ENCODE measurements around the gene ZNF296.
A peak's percentile ranks its signal among the peaks of the same experiment; 100 is the strongest.

Gene ZNF296

DNA sequence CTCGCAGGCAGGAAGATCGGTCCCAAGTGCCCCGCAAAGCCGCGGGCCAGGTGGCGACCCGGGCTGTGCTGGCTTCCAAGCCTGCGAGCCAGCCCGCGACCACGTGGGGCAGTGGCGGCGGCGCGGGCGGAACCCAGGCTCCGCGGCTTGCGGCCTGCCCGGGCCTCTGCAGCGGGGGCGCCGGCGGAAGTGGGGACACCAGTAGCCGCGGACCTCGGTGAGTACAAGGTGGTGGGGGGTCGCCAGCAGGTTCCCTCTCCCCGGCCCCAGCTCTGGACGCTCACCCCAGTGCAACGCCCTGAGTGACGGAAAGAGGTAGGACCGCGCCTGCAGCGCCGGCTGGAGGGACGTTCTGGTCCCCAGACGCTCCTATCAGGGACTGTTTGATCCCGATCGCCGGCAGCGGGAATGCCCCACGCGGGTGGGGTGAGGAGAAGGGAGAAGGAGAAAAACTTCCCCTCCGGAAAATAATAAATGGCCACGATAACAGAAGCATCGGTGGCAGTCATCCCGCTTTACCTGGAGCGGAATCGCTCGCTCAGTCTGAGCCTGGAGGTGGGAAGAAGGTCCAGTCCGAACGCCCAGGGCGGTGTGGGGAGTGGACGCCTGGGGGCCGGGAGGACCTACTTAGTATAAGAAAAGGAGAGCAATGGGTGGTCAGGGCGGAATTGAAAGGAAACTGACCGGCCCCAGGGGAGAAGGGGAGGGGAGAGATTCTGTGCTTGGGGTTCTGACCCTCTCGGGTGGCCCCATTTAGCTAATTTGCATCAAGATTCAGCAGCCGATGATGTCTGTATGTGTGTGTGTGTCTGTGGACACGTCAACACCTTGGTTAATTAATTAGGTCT, 3.0 kb upstream of the ZNF296 start, which contains the start of gene GEMIN7:
TSS of gene GEMIN7 (plus strand) at position 198 of the 848 bp plus-strand sequence. CDS start 10,855 bp downstream, outside the sequence.
- DNase-seq, result peak; percentile 71

DNA sequence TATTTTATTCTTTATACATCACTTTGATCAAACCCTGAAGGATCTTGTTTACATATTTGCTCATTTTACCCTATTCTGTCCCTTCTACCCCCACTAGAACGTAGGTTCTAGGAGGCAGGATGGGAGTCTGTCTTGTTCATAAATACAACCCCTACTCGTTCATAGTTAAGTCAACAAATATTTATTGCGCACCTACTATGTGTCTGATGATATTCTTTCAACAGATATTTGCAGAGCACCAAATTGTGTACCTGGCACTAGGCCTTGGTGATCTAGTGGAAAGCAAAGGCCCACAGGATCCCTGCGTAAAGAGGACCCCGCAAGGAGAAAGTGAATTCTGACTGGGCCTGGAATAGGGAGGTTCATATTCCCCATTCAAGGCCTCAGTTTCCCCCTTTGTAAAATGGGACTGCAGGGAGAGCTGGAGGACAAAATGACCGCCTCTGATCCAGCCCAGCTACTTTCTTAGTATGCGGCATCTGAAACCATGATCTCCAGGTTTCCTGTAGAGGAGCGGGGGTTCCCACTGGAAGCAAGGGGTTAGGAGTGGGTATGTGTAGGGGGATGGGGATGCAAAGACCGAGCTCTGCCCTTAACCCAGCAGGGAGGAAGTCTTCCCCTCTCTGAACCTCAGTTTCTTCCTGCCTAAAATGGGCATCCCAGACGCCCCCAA, 2.2 kb upstream of the ZNF296 start:
- DNase-seq, result no peak

- DNase-seq, result no peak
Observed at GRCh38 chr19:45076851-45077730, 813 bp upstream of the ZNF296 start.

DNA sequence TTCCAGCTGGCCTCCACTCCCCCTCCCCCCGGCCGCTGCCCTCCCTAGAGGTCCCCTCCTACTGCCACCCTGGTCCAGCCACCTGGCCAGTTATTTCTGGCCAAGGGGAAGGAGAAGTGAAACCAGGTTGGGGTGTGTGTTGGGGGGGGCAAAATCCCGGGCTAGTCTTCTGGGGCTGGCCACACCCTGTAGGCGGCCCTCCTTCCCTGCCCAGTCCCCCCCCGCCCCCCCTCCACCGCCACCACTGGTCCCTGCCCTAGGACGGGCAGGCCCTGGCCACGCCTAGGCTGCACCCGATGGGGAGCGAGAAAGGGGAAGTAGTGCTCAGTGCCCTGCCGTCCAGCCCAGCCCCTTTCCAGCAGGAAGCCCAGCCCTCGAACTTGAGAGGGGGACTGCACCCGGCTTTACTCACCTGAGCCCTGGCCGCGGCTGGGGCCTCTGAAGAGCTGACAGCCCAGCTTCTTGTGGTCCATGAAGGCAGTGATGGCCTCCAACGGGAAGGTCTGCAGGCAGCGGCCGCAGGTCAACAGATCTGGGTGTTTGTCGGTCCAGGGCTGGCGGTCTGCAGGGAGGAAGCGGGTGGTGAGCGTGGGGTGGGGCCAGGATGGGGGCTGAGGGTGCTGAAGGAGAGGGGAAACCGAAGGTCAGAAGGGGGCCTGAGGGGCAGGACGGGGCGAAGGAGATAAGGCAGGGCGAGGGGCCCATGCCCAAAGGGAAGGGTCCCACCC, 813 bp downstream of the ZNF296 start:
- DNase-seq, result peak; percentile 38

GRCh38 chr19:45074744-45075300, 1.5 kb downstream of the ZNF296 start:
- no peak for DNase-seq

GRCh38 chr19:45071969-45072790, 4.1 kb downstream of the ZNF296 start:
- DNase-seq, result no peak

DNA sequence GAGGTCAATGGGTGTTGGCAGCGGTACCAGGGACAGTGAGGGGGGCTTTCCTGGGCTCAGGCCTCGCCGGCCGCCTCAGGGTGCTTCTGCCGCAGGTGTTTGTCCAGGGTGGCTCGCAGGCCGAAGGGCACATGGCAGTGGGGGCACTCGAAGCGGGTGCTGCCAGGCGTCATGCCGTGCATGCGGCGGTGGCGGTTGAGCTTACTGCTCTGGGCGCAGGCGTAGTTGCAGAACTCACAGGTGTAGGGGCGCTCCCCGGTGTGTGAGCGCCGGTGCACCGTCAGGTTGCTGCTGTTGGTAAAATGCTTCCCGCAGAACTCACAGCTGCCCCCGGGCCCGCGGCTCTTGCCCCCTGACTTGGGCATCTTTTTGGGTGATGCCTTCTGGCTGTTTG, 4.7 kb downstream of the ZNF296 start:
- no peak for DNase-seq

DNA sequence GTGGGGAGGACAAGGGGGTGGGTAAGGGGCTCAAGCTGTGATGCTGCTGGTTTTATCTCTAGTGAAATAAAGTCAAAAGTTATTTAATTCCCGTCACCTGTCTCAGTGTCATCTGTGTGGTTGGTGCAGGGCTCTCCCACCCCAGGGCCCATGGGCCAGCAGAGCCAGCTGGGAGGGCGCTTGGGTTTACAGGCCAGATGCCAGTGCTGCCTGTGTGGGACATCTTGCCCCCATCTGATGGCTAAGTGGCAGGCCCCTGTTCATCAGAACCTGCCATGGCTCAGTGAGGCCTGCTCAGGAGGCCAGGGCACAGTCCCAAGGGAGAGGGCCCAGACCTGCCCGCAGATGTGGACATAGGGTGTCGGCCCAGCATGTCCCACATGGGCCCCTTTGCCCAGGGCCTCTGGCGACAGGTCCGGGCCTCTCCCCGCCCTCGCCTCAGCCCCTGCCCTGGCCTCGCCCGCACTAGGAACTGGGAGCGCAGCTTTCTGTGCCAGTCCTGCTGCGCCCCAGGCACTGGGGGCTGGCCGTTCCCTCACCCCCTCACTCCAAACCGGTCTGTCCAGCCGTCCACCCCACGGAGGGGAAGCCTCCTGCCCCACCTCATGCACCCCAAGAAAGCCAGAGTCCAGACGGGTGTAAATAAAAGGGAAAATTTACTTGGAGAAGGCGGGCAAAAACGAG, 5.3 kb downstream of the ZNF296 start:
- DNase-seq, result no peak

DNA sequence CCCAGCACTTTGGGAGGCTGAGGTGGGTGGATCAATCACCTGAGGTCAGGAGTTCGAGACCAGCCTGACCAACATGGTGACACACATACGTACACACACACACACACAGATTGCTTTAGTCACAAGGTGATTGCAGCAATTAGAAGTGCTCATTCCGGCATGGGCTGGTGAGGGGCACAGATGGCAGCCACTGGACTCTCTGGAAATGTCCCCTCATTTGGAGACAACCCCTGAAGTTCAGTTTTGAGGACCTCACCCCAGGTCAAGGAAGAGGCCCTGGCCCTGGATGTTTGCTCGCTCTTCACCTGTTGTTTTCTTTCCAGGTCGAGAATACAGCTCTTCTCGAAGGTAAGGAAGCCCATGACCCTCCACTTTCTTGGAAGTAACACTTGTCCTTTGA, 6.1 kb downstream of the ZNF296 start:
- no peak for DNase-seq

DNA sequence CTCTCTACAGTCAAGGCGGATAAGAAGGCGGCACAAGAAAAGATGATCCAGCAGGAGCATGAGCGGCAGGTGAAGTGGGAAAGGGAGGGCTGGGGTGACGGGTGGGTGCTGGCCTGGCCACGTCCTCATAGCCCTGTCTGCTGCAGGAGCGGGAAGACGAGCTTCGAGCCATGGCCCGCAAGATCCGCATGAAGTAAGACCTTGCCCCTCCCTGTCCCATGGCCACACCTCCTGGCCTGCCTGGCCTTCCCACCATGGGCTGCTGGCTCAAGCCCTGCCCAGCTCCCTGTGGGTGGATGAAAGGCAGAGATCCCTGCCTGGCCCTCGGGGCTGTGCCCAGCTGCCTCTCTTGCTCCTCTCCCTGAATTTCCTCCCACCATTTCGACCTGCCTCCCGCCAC, 7.2 kb downstream of the ZNF296 start:
- DNase-seq, result no peak

GRCh38 chr19:45068041-45068440, 8.2 kb downstream of the ZNF296 start:
- no peak for DNase-seq

GRCh38 chr19:45066921-45067661, 9.2 kb downstream of the ZNF296 start:
- no peak for DNase-seq

DNA sequence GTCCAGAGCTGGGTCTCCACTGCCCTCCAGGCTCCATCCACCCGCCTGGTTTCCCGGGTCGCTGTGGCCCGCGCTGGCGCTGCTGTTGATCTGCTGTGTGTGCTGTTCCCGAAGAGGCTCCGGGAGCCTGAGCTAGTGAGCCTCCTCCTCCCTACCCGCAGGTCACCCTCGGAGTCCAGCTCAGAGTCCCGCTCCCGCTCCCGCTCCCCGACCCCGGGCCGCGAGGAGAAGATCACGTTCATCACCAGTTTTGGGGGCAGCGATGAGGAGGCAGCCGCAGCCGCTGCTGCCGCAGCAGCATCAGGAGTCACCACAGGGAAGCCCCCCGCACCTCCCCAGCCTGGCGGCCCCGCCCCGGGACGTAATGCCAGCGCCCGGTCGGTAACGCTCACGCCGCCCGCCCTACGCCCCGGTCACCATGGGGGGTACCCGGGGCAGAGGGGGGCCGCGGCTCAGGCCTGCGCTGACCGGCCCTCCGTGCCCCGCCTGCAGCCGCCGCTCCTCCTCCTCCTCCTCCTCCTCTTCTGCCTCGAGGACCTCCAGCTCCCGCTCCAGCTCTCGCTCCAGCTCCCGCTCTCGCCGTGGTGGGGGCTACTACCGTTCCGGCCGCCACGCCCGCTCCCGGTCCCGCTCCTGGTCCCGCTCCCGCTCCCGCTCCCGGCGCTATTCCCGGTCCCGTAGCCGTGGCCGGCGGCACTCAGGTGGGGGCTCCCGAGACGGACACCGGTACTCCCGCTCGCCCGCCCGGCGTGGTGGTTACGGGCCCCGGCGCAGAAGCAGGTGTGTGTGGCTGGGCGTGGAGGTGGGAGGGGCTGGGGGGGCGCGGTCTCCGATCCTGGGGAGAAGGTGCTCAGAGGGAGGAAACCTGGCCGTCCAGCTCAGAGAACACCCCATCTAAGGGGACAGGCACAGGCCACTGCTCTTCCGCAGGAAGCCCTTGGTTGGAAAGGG, 12.2 kb downstream of the ZNF296 start:
- DNase-seq, result no peak

DNA sequence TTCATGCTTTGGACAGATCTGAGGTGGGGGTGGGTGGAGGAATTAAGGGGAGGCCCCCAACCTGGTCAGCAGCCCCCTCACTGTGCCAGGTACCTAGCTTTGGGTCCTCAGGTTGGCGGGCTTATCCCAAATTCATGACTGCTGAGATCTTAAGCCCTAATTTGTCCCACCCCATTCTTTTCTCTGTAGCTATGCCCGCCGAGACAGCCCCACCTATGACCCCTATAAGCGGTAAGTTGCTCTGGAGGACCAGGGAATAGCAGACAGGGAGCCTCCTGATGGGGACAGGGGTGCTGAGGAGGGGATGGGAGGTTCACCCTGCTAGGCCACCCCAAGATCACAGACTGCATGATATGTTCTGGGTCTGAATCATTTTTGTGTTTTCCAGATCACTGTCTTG, 14.3 kb downstream of the ZNF296 start:
- no peak for DNase-seq

DNA sequence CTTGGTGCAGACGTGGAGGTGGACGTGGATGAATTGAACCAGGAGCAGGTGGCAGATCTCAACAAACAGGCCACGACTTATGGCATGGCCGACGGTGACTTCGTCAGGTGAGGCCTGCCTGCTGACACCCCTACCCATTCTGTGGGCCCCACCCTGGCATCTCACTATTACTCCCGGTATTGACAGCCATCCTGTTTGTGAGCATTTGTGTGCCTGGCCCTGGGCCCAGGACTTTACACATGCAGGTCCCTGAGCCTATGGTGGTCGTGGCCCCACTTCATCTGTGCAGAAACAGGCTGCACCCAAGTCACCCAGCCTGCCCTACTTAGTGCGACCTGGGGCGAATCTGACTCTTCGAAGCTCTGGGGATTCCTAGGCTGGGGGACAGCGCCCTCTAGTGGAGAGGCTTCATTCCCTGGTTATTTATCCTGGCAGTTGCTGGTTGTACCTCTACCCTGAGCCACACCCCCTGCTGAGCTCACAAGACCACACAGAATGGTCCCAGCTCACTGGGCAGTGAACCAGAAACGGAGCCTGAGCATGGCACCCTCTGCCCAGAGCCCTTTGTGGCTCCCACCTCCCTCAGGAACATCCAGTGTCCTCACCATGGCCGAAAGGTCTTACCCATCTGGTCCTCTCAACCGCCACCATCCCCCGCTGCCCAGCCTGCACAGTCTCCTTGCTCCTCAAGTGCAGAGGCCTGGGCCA, 16.9 kb downstream of the ZNF296 start:
- peak; percentile 78 for DNase-seq

DNA sequence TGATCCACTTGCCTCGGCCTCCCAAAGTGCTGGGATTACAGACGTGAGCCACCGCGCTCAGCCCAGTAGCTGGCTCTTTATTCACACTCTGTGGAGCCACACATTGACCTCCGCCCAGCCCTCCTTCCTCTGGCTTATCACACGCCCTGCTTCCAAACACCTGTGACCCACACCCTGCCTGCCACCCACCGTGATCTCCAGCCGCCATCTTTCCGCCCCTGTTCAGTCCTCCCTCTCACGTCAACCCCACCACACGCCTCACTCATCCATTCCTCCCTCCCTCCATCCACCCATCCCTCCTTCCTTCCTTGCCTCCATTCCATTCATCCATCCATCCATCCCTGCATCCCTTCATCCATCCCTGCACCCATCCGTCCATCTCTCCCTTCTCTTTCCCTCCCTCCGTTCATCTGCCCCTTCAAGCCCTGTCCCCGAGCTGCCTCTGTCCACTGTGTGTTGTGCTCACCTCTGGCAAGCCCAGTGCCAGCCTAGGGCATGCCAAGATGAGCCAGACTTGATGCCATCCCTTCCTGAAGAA, 17.6 kb downstream of the ZNF296 start:
- DNase-seq, result no peak

DNA sequence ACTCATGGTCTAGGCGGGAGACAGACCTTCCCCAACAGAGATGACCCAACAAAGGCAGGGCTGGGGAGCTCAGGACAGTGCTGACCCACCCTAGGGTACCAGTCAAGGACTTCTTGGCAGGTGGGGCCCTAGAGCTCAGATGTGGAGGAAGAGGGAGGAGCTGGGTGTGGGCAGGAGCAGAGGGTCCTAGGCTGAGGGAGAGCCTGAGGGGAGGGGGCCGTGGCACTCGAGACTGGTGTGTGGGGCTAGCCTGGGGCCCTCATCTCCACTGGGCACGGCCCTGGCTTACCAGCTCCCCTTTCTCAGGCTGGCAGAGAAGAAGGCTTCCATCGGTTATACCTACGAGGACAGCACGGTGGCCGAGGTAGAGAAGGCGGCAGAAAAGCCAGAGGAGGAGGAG, 18.8 kb downstream of the ZNF296 start:
- no peak for DNase-seq

DNA sequence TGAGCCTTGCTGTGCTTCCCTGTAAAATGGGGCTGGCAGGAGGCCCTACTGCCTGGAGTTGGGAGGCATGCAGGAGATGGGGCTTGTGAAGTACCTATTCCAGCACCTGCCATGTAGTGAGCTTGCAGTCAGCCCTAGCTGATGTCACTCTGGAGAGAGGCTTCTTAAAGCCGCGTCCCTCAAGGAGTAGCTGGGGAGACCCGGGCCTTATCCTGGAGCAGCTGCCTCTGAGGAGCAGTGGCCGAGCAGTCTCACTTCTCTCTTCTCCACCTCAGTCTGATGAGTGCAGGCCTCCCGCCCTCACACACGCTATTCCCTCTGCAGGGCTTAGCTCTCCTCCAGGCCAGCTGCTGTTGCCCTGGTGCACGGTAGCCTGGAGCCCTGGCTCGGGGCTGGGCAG, 19.4 kb downstream of the ZNF296 start:
- no peak for DNase-seq

Data from CD4-positive, alpha-beta T cell treated with Interleukin-4 for 4 hours (primary cell).